Measurements from ENCODE around the gene TFCP2. TPM values are rescaled to one million over a fixed set of nuclear protein-coding genes. Genes with fewer than 3 reads are reported as not detected.

Gene TFCP2
- total RNA-seq, 1 donor from 2014 or later = 20.6 TPM

- Mint-ChIP-seq H3K27me3 (ENCODE audit: unreplicated experiment) (no peaks in the 10 kb centered on the region), H3K36me3 (ENCODE audit: unreplicated experiment) (peaks cover 31% of the 10 kb centered on the region), H3K4me1 (ENCODE audit: unreplicated experiment) (no peaks in the 10 kb centered on the region), H3K27ac (ENCODE audit: unreplicated experiment) (no peak overlapping the region), H3K4me3 (ENCODE audit: unreplicated experiment) (no peak overlapping the region), H3K9me3 (ENCODE audit: unreplicated experiment) (no peaks in the 10 kb centered on the region)
- no peak for TF ChIP-seq CTCF (IDR thresholded peaks at IDR 0.05)
- DNase-seq (ENCODE audit: extremely low spot score, unreplicated experiment) = no peak
These were observed 69.0 kb downstream of the TFCP2 start for GRCh38 chr12:51103977-51104376.

- no peak overlapping the region for H3K4me3 Mint-ChIP-seq (ENCODE audit: unreplicated experiment)
- no peak for TF ChIP-seq CTCF (IDR thresholded peaks at IDR 0.05)
- no peaks in the 10 kb centered on the region for H3K9me3 Mint-ChIP-seq (ENCODE audit: unreplicated experiment)
- DNase-seq (ENCODE audit: extremely low spot score, unreplicated experiment) = no peak
- peaks cover 33% of the 10 kb centered on the region for H3K36me3 Mint-ChIP-seq (ENCODE audit: unreplicated experiment)
- no peaks in the 10 kb centered on the region for H3K4me1 Mint-ChIP-seq (ENCODE audit: unreplicated experiment)
- H3K27ac Mint-ChIP-seq (ENCODE audit: unreplicated experiment) = no peak overlapping the region
- no peaks in the 10 kb centered on the region for H3K27me3 Mint-ChIP-seq (ENCODE audit: unreplicated experiment)
These were observed 74.3 kb downstream of the TFCP2 start for GRCh38 chr12:51098611-51099010.

- Mint-ChIP-seq H3K9me3 (ENCODE audit: unreplicated experiment) (no peaks in the 10 kb centered on the region), H3K4me3 (ENCODE audit: unreplicated experiment) (no peak overlapping the region), H3K27ac (ENCODE audit: unreplicated experiment) (no peak overlapping the region), H3K4me1 (ENCODE audit: unreplicated experiment) (no peaks in the 10 kb centered on the region), H3K27me3 (ENCODE audit: unreplicated experiment) (no peaks in the 10 kb centered on the region), H3K36me3 (ENCODE audit: unreplicated experiment) (peaks cover 13% of the 10 kb centered on the region)
- DNase-seq (ENCODE audit: extremely low spot score, unreplicated experiment) = no peak
- TF ChIP-seq CTCF (IDR thresholded peaks at IDR 0.05) = no peak
These were observed 82.2 kb downstream of the TFCP2 start for GRCh38 chr12:51090705-51091229.

GRCh38 chr12:51087818-51088217 lies 85.1 kb downstream of the TFCP2 start:
- H3K27me3 Mint-ChIP-seq (ENCODE audit: unreplicated experiment) = no peaks in the 10 kb centered on the region
- no peak overlapping the region for H3K27ac Mint-ChIP-seq (ENCODE audit: unreplicated experiment)
- peaks cover 4% of the 10 kb centered on the region for H3K4me1 Mint-ChIP-seq (ENCODE audit: unreplicated experiment)
- no peak for DNase-seq (ENCODE audit: extremely low spot score, unreplicated experiment)
- TF ChIP-seq CTCF (IDR thresholded peaks at IDR 0.05) = no peak
- H3K36me3 Mint-ChIP-seq (ENCODE audit: unreplicated experiment) = peaks cover 3% of the 10 kb centered on the region
- no peak overlapping the region for H3K4me3 Mint-ChIP-seq (ENCODE audit: unreplicated experiment)
- H3K9me3 Mint-ChIP-seq (ENCODE audit: unreplicated experiment) = no peaks in the 10 kb centered on the region

- Mint-ChIP-seq H3K27me3 (ENCODE audit: unreplicated experiment) (no peaks in the 10 kb centered on the region), H3K4me3 (ENCODE audit: unreplicated experiment) (no peak overlapping the region), H3K27ac (ENCODE audit: unreplicated experiment) (no peak overlapping the region), H3K9me3 (ENCODE audit: unreplicated experiment) (no peaks in the 10 kb centered on the region), H3K36me3 (ENCODE audit: unreplicated experiment) (peaks cover 3% of the 10 kb centered on the region), H3K4me1 (ENCODE audit: unreplicated experiment) (peaks cover 12% of the 10 kb centered on the region)
- DNase-seq (ENCODE audit: extremely low spot score, unreplicated experiment) = no peak
- no peak for TF ChIP-seq CTCF (IDR thresholded peaks at IDR 0.05)
These were observed 86.0 kb downstream of the TFCP2 start for GRCh38 chr12:51086933-51087332.

Data from osteocyte (in vitro differentiated cells).